Amniotic stem cell (primary cell): ENCODE measurements around the gene HOXB7.

Experiments
- DNase-seq: peaks from one replicate; lab custom pipeline; 2025; lab: John Stamatoyannopoulos, UW

HOXB7 gene

DNA sequence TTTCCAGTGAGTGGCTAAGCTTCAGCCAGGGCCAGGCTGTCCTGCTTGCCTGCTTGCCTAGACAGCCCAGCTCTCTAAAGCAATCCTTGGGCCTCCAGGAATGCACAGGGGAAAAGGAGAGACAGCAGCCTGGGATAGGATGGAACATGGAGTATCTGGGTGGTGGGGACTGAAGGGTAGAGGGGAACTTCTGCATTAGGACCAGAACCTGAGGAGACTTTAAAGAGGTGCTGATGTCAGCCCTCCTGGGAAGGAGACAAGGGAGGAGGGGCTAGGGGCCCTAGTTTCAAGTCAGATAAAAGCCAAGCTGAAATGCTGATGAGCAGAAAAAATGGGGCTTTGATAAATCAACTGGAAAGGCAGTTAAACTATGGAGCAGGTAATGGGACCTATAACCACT lies 1.8 kb downstream of the HOXB7 start:
- DNase-seq = no peak

DNA sequence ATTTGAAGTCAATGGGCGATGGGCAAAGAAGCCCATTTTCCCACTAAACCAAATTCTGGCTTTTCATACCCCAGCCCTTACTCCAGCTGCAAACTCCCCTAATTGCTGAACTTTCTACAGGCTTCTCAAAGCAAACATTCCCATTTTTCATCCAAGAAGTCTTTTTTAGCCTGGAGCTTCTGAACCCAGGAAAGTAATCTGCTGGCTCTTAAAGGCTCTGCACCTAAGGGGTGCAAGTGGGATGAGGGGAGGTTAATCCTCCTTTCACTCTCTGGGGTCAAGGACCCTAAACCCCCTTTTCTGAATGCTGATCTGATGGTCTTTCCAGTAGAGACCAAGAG lies 2.4 kb downstream of the HOXB7 start:
- DNase-seq = no peak

DNA sequence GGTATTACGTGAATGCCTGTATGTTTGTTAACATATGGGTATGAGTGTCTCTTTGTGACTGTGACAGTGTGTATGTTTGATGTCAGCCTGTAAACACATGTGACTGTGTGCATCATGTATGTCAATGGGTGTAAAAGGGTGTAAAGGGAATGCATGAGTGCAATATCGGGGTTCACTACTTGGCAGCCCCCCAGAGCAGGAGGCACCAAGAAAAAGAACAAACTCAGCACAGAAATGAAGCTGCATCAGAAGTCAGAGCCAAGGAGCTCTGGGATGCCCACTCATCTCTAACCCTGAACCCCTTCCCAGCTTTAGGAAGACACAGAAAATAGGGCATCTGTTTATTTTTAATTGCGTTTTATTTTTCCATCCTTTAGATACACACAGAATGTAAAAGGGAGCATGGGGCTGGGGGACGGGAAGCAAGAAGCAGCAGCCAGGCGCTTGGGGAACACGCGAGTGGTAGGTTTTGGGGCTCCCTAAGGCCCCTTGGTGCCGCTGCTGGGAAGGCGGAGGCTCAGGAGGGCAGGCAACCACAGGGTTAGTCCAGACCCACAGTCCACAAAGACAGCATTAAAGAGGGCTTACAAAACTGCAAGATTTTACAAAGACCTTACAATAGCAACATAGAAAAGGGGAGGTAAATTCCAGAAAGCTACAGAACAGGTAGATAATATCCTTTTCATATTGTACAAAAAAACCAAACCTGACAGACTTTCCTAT lies 3.8 kb downstream of the HOXB7 start:
- DNase-seq = no peak

DNA sequence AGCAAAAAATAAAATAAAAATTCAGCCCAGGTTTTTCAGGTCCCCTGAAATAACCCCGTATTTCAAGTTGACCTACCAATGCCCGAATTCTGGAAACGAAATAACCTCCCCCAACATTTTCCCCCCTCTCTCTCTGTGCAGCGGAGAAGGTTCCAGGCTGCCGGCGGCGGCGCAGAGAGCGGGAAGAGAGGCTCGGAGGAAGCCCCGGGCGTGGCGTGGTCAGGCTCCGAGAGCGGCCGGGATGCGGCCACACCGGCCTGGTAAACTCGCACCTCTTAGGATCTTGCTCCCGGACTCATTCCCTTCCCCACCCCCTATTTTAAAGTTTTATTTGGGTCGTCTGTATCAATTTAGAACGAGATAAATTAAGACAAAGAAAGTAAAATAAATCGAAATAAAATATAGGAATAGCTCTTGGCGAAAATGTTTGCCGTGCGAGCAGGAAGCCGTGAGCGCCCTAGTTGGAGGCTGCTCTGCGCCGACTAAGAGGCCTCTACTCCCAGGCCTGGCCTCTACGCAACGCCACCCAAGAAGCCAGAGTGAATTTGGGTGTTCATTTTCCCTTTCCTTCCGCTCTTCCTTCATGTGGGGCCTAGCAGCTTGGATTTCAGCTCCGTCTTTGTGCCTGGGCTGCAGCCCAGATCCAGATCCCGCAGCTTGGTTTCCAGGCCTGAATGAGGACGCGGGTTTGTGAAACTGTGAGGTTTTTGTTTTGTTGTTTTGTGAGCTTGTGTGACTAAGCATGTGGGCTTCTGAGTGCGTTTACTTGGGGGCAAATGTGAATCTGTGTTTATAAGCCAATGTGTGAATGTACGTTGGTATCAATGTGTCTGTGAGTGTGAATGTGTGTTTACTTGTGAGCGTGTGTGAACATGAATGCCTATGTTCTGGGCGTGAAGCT lies 4.6 kb downstream of the HOXB7 start:
- no peak for DNase-seq

DNA sequence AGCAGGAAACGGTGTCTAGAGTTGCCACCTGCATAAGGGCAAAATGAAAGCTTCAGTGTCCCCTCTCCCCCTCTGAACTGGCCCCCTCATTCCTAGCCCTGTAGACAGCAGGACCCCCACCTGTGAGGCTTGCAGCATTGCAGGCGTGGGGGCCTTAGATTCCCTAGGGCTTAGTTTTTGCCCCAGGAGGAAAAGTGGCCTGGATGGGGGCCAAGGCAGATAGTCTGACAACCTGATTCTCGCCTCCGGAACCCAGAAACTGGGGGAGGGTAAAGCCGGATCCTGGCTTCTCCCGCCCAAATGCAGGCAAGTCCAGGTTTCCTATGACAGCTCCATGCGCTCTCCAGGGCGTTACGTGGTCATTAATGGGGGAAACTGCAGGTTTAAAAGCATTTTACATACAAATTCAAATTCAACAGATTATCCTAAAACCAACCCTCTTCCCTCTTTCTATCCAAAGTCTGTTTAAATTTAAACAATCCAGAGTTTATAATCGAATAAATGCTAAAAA lies 5.4 kb downstream of the HOXB7 start:
- no peak for DNase-seq

DNA sequence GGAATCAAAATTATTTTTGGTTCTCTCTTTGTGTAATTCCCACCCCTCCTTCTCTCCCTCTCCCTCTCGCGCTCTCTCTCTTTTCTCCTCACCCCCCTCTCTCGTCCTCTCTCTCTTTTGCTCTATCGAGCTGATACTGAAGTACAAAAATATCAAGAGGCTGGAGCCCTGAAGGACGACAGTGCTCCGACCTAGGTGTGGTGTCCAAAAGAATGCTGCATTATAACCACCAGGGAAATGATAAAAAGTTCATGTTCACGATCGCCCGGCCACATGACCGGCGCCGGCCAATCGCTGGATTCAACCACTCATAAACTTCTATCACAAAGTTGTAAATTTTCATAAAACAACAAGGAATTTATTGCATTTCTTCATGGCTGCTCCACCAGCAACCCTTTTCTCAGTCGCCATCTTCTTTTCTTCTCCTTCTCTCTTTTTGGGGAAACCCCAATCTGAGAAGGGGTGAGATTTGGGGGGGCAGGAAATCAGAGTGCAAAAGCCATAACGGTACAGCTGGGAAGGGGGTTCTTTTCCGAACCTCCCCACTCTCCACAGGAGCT lies 6.0 kb downstream of the HOXB7 start, which contains the start of gene HOXB6:
Gene HOXB6 (minus strand): TSS at position 217 of the 560 bp plus-strand sequence. CDS start 6,836 bp downstream, outside the sequence.
- no peak for DNase-seq

DNA sequence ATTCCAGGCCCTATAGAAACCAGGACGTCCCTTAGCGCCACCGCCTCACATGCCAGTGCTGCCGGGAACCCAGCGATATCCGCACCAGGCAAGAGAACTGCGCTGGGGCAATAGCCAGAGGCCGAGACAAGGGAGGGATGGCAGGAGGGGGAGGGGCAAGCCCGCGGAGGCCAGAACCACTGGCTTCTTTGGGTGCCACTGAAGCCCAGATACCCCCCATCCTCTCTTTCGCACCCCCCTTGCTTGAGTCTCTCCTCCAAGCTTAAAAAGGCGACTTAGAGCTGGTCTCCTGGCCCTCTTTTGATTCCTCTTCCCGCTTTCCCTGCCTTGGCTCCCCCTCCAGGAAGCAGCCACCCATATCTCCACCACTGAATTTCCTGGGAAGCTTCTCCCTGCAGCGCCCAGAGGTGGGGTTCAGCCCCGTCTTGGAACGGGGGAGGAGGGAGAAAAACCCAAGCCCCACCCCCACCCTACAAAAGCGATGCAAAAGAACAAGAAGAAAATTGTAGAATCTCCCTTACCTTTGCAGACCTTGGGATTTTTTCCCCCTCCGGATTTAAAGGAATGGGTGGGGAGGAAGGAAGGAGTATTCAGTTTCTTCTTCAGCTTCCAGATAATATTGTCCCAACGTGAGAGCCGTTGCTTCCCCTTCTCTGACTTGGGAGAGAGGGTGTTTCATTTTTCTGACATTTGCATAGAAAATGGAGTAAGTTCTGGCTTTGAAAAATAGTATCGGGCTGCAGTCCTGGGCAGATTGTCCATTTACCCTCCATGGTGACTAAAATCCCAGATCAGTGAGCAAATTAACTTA lies 6.7 kb downstream of the HOXB7 start:
- no peak for DNase-seq

DNA sequence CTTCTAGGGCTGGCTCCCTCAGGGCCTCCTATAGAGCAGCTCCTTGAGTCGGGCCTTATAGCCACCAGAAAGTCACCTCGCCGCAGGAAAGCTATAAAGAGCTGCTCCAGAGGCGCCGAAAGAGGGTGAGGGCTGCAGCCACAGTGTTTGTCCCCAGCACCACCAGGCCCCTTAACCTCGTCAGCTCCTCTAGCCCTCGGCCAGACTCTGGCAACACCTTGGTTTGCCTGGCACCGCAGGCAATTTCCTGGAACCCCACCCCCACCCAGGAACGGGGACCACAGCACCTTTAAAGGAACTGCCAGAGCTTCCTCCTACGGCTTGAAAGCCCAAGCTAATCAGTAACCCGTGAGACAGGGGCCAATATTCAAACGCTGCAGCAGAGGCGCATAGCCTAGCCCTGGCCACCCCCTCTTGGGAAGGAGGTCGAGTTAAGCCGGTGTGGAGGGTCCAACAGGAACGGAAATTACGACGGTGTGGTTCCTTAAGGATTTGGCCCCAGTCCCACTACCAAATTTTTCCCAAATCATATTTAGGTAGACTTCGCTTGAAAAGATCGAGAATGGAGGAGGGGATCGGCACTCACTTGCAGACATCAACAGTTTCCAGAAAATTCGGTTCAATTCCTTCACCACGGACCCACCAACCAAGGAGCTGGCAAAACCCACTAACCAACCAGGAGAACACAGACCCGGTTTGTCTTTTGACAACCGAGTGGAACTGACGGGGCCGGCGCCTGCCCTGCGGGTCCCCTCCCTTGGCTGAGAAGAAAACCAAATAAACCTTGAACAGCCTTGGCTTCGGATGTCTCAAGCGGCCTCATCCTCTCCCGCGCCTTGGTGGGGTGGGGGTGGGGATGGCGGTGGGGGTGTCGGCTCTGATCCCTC lies 9.0 kb downstream of the HOXB7 start:
- no peak for DNase-seq

DNA sequence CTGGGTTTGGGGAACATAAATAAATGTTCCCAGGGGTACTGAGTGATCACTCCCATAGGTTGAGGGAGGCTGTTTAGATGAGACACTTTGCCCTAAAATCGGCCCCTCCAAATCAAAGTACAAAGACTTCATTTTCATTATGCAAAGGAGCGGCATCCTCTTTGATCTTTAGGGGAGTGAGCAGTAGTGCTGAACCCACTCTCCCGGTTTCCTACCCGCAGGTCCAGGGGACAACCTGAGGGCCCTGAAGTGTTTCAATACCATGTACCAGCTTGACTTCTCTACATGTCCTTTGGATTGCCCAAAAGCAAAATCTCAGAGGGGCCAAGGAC lies 9.6 kb downstream of the HOXB7 start:
- no peak for DNase-seq

DNA sequence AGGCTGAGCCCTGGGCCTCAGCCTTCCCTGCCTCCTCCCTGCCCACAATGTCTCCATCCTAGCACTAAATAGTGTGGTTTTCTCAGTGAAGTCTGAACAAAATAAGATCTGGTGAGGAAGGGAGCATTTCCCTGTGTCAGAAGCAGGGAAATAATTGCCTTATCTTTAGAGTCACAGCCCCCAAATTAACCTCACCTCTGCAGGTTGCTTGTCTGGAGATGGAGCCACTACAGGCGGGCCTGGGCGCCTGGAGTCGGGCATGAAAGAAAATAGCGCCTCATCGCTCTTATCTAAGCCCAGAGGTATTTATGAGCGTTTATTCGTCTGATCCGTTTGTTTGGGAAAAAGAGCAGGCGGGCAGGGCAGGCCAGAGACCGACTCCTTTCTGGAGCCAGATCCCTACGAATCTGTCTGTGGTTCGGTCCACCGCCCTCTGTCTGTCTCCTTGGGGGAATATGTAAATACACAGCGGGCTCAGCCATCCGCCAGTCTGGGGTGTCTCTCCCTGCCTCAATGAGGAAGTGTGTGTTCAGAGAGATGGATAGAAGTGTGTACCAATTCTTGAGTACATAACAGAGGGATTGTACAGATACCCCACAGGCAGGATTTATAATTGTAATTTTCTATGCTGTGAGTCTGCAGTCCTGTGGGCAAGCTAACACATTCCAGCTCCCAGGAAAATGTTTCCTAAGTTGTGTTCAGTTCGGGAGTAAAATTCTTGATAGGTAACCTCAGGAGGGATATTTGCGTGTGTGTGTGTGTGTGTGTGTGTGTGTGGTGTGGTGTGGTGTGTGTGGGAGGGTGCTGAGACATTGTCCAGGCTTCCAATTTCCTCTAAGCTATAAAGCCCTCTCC lies 10.3 kb downstream of the HOXB7 start:
- DNase-seq = no peak

DNA sequence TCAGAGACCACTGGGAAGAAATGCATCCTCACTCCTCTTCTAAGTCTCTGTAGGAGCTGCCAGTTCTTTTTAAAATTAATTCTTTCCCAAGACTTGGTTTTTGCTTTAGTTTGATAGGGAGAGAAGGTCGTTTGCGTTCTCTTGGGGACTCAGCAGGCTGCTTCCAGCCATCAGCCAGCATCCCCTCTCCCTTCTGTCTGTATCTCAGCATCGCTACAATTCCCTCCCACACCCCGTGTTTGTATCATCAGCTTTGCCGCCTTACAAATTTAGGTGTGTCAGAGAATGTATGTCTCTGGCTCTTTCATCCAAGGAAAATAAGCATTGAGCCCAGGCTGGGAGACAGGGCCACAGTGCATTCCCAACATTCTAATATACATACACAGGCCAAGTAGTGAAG lies 11.5 kb downstream of the HOXB7 start:
- DNase-seq = no peak

DNA sequence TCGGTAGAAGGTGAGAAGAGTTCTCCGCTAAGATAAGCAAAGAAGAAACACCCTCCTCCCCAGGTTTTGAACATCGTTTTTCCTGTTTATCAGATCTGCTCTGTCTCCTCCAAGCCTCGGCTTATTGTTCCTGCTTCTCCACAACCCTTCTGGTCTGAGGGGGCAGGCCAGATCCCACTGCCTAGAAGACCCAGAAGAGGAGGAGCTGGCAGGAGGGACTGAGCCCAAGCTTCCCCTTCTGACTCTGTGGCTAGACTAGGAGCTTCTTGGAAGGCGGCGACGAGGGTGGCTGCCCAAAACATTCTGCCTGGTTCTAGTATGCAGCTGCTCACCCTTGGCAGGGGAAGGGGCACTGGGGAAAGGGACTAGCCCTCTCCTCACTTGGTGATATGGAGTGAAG lies 12.1 kb downstream of the HOXB7 start:
- no peak for DNase-seq

DNA sequence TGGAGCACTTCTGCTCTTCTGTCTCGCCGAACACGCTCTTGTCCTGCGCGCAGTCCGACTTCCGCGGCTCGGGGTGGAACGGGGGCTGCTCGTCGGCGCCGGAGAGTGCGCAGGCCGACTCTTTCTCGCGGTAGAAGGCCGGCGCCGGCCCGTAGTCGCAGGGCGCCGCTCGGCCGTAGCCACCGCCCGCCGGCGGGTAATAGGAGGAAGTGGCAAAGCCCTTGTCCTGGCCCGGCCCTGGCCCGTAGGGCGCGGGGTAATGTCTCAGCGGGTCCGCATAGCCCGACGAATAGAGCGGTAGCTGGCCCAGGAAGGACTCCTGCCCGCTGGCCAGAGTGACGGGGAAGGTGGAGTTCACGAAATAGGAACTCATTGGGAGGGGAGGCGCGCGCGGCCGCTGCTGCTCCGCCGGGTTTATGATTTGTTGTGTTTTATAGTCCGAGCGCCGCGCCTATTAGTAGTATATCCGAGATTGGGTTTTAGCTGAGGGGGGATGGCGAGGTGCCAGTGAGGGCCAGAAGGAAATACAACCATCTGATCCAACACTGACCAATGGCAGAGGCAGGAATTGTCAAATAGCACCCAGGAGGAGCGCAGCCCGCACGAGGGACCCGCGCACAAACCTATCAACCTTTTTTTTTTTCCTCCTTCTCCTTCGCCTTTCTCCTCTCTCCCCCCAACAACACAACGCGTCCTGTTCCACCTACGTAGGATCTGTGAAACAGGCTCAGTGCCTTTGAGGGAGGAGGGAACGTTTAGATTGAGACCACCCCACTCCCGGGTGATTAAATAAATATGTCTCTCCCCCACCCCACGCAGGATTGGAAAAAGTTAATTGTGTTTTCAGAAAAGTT lies 12.8 kb downstream of the HOXB7 start:
- DNase-seq = no peak

DNA sequence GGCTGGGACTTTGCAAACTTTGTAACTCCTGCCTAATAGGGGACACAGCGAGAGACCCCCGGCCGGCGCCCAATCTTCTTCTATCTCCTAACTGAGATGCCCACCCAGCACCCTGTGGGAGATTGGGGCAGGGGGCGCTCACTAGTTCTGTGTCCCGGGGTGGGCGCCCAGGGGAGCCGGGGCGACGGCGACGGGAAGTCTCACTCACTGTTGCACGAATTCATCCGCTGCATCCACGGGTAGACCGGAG lies 13.4 kb downstream of the HOXB7 start:
- DNase-seq = no peak

DNA sequence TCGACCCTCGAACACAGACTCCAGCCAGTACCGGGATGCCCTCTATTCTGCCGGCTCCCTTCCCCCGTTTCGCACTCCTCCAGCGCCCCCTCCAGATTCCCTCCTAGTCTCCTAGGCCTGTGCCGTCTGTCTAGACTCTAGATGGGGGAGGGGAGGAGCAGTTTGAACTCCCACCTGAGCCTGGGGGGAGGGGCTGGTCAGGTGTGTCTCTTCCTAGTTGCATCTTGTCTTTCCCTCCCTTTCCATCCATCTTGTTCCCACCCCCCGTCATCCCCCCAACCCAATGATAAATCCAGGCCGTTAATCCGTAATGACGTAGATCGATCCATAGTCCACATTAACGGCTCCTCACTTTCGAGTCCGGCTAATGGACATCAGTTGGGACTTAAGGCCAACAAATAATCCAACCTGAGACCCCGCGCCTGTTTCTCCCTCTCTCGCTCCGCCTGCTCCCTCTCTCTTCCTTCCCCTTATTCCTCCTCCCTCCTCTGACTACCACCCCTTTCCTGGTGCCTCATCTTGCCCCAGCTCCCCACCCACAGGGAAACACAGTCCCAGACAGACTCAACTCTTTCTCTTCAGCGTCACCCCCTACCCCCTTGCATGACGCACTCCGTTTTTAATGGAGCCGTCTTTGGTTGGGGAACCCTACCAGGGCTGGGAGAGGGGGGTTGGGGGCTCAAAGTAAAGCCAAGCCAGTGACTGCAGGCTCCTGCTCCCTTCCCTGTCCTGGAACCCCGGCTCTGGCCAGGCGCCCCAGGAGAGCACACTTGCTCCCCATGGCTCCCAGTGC lies 13.9 kb downstream of the HOXB7 start:
- no peak for DNase-seq

DNA sequence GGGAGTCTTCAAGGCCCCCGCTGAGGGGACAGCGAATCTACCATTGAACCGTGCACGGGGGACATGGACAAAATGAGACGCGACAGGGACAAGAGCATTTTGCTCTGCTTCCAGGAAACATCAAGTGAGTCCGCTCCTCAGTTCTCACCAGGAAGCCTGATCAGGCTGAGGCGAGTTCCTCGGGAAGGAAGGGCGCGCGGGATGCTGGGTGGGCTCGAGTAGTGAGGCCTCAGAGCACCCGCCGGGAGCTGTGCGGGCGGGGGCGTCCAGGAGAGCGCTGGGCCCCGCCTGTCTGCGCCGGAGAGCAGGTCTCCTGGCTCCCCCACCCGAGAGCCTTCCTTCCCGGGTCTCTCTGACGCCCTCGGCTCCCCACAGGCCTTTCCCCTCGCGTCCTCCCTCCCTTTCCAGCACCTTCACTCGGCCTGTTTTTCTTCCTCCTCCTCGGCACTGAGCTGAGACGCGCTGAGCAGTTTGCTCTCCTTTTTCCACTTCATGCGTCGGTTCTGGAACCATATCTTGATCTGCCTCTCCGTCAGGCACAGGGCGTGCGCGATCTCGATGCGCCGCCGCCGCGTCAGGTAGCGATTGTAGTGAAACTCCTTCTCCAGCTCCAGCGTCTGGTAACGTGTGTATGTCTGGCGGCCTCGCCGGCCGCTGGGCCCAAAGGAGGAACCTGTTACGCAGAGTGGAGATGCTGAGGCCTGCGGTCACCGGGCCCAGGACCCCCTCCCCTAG lies 14.7 kb downstream of the HOXB7 start:
- no peak for DNase-seq

DNA sequence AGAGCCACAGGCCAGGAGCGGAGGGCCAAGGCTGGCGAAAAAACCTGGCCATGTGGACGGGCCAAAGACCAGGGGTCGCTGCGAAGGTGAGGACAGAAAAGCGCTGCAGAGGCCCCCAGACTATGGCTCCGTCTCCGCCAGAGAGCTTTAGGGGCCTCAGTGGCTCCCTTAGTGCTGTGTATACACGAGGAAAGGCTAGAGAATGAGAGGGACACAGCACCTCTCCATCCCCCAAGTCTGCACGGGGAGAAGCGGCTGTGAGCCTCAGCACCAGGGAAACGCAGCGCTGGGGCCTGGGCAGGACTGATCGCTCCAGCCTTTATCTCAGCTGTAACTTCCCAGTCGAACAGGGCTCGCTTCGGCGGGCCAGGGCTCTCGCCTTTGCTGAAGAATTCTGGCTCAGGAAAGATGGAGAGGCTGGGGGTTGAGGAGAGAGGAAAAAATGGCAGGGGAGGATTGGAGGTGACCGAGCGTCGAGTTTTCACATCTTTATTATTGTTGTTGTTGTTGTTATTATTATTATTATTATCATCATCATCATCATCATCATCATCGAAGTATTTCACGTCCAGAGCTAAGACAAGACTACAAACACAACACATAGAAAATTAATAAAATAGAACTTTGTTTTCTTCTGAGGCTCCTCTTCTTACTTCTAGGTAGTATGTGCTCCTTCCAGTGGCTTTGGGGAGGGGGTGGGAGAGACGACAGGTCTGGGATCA lies 15.4 kb downstream of the HOXB7 start:
- DNase-seq = no peak
